ENCODE measurements around the gene SAMD14. TPM values are rescaled to one million over a fixed set of nuclear protein-coding genes. Genes with fewer than 3 reads are reported as not detected.

SAMD14 gene
- total RNA-seq, 1 donor from 2014 or later = 21.5 TPM

GRCh38 chr17:50171371-50172071 lies 41.6 kb upstream of the SAMD14 start:
- ATAC-seq (no peak), DNase-seq (no peak)
- H3K27me3 ChIP-seq = no peaks in the 10 kb centered on the region
- H3K36me3 ChIP-seq = no peaks in the 10 kb centered on the region
- H3K4me3 ChIP-seq = no peak overlapping the region
- H3K27ac ChIP-seq = no peak overlapping the region
- no peak for TF ChIP-seq CTCF (IDR thresholded peaks at IDR 0.05)
- H3K4me1 ChIP-seq = no peaks in the 10 kb centered on the region
- intact Hi-C loops (cut with DNase I) = no loop called here
- H3K9me3 ChIP-seq = no peaks in the 10 kb centered on the region

GRCh38 chr17:50170662-50171370 lies 40.9 kb upstream of the SAMD14 start:
- Histone ChIP-seq H3K27me3 (no peaks in the 10 kb centered on the region), H3K9me3 (no peaks in the 10 kb centered on the region), H3K36me3 (no peaks in the 10 kb centered on the region), H3K4me1 (no peaks in the 10 kb centered on the region), H3K4me3 (no peak overlapping the region), H3K27ac (no peak overlapping the region)
- intact Hi-C loops (cut with DNase I) = no loop called here
- no peak for ATAC-seq
- TF ChIP-seq CTCF (IDR thresholded peaks at IDR 0.05) = no peak
- no peak for DNase-seq

- TF ChIP-seq CTCF (IDR thresholded peaks at IDR 0.05) = no peak
- no peaks in the 10 kb centered on the region for H3K36me3 ChIP-seq
- H3K27me3 ChIP-seq = no peaks in the 10 kb centered on the region
- intact Hi-C loops (cut with DNase I) = loop anchor here (10.0 kb wide), 1 partner anchor 55 kb away; no protein-coding TSS in a partner anchor
- no peaks in the 10 kb centered on the region for H3K9me3 ChIP-seq
- no peak overlapping the region for H3K27ac ChIP-seq
- no peak for DNase-seq
- H3K4me1 ChIP-seq = no peaks in the 10 kb centered on the region
- H3K4me3 ChIP-seq = no peak overlapping the region
- ATAC-seq = no peak
These were observed 40.0 kb upstream of the SAMD14 start for GRCh38 chr17:50169881-50170459.

GRCh38 chr17:50169121-50169764 lies 39.3 kb upstream of the SAMD14 start:
- Histone ChIP-seq H3K9me3 (no peaks in the 10 kb centered on the region), H3K4me3 (no peak overlapping the region), H3K4me1 (no peaks in the 10 kb centered on the region), H3K27me3 (no peaks in the 10 kb centered on the region), H3K36me3 (no peaks in the 10 kb centered on the region), H3K27ac (no peak overlapping the region)
- peak; percentile 46 for TF ChIP-seq CTCF (IDR thresholded peaks at IDR 0.05)
- DNase-seq (no peak), ATAC-seq (peak; percentile 83)
- intact Hi-C loops (cut with DNase I) = loop anchor here (10.0 kb wide), 1 partner anchor 54 kb away; no protein-coding TSS in a partner anchor

- no peaks in the 10 kb centered on the region for H3K27me3 ChIP-seq
- ATAC-seq (no peak), DNase-seq (no peak)
- TF ChIP-seq CTCF (IDR thresholded peaks at IDR 0.05) = no peak
- intact Hi-C loops (cut with DNase I) = loop anchor here (10.0 kb wide), 1 partner anchor 54 kb away; no protein-coding TSS in a partner anchor
- H3K9me3 ChIP-seq = no peaks in the 10 kb centered on the region
- H3K27ac ChIP-seq = no peak overlapping the region
- no peak overlapping the region for H3K4me3 ChIP-seq
- H3K4me1 ChIP-seq = no peaks in the 10 kb centered on the region
- no peaks in the 10 kb centered on the region for H3K36me3 ChIP-seq
These were observed 38.4 kb upstream of the SAMD14 start for GRCh38 chr17:50168319-50168718.
